Kidney (tissue), 14 donors: ENCODE data around the gene KLC1. TPM values are rescaled to one million over a fixed set of nuclear protein-coding genes. Genes with fewer than 3 reads are reported as not detected.
A peak's percentile ranks its signal among the peaks of the same experiment; 100 is the strongest.

ENCODE experiments used
- DNase-seq, 5 donors: peaks; one replicate each; pipeline ENCODE4 v3.0.0-alpha.2; 2013 to 2020
- FAIRE-seq: peaks from 2 replicates; lab custom pipeline; 2012; peaks lifted over from hg19 to GRCh38; lab: Jason Lieb, UNC
- H3K27ac ChIP-seq, 2 donors: one replicate each; pipeline ENCODE4 v1.7.0; 2013; ENCODE audit warnings: low read depth in 2 of 2, low read length in 2 of 2, inconsistent platforms in 1 of 2
- H3K27me3 ChIP-seq: one replicate; pipeline ENCODE4 v1.7.1; 2013; ENCODE audit warnings: low read length, inconsistent platforms; ENCODE audit not compliant: control insufficient read depth, insufficient read depth
- H3K36me3 ChIP-seq, 3 donors: one replicate each; pipeline versions ENCODE4 v1.7.0 to v1.7.1; 2013; ENCODE audit warnings: low read length in 3 of 3, control low read depth in 1 of 3, inconsistent platforms in 1 of 3; ENCODE audit not compliant: insufficient read depth in 3 of 3, control insufficient read depth in 2 of 3
- H3K4me1 ChIP-seq, 3 donors: one replicate each; pipeline versions ENCODE4 v1.7.0 to v1.7.1; 2013; ENCODE audit warnings: low read length in 3 of 3, inconsistent platforms in 1 of 3, low read depth in 1 of 3; ENCODE audit not compliant: control insufficient read depth in 2 of 3, insufficient read depth in 2 of 3
- H3K4me3 ChIP-seq, 3 donors: one replicate each; pipeline versions ENCODE4 v1.7.0 to v1.8.1; 2013; ENCODE audit warnings: low read length in 3 of 3, control low read depth in 1 of 3, inconsistent platforms in 1 of 3
- H3K9ac ChIP-seq, 3 donors: one replicate each; pipeline versions ENCODE4 v1.7.0 to v1.7.1; 2013; ENCODE audit warnings: low read length in 3 of 3, control low read depth in 1 of 3, inconsistent platforms in 1 of 3
- H3K9me3 ChIP-seq, 3 donors: one replicate each; pipeline versions ENCODE4 v1.7.0 to v1.7.1; 2013; ENCODE audit warnings: low read length in 3 of 3, control low read depth in 1 of 3, inconsistent platforms in 1 of 3; ENCODE audit not compliant: control insufficient read depth in 2 of 3, insufficient read depth in 1 of 3
- CTCF ChIP-seq: IDR thresholded peaks from 3 replicates; pipeline ENCODE4 v1.5.1; 2012; ENCODE audit warnings: mild to moderate bottlenecking, moderate library complexity, borderline replicate concordance; ENCODE audit not compliant: insufficient read depth; ENCODE audit errors: extremely low read depth
- intact Hi-C: fragments of 100-400 bp; cut with DNase I; formaldehyde crosslinking; loops from one replicate; pipeline ENCODE4 v1.11.1; 2022
- polyA plus RNA-seq: library from polyadenylated mRNA; stranded (reverse); fragments of 350-450 nt; fragmentation: Illumina TruSeq; extraction: RNeasy Lipid Tissue Mini Kit (QIAGEN cat#74804); gene quantifications from one replicate; pipeline ENCODE4 v1.2.3, GENCODE V29; 2014; ENCODE audit warnings: low read depth, low replicate concordance; ENCODE audit not compliant: insufficient read depth
- total RNA-seq: library from RNA; stranded (reverse); fragmentation: NEBNext Ultra II Directional; extraction: Animal tissue kit (Norgen Biotek cat#: 25700); gene quantifications from one replicate; pipeline ENCODE4 v1.2.1, GENCODE V29; 2021
- donor health status: control.
- donor health status: control.
- donor health status: control.
- donor health status: control.
- donor health status: control.
- donor health status: DM: yes; HTN: yes; CAD: no.
- donor health status: Normal renal cell carcinoma (clear cell type).

The KLC1 gene
- total and polyA plus RNA-seq, 2 donors from 2014 or later, result 49.8 to 152 TPM

- H3K27me3 ChIP-seq, result no peaks in the 10 kb centered on the region
- H3K27ac ChIP-seq, result no peak overlapping the region
- intact Hi-C loops, result no loop called here
- peaks cover 14 to 82% (median 46%) of the 10 kb centered on the region in 3 donors for H3K36me3 ChIP-seq
- no peaks in the 10 kb centered on the region for H3K9me3 ChIP-seq
- no peak overlapping the region for H3K9ac ChIP-seq
- DNase-seq, result no peak
- no peak for TF ChIP-seq CTCF
- no peak overlapping the region for H3K4me3 ChIP-seq
- H3K4me1 ChIP-seq, result no peaks in the 10 kb centered on the region
- no peak for FAIRE-seq
Measured at GRCh38 chr14:103676881-103677675, 48.1 kb downstream of the KLC1 start.

DNA sequence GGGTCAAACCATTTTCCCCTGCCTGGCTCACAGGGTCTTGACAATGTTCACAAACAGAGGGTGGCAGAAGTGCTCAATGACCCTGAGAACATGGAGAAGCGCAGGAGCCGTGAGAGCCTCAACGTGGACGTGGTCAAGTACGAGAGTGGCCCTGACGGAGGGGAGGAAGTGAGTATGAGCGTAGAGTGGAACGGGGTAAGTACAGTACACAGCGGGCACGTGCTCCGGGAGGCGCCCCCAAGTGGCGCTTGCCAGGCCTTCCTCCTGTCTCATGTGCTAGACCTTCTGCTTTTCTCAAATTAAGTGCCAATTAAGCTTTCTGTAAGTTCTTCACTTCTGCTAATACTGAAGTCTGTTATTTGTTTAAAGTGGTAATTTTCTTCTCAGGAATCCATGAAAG, 50.3 kb downstream of the KLC1 start:
- TF ChIP-seq CTCF, result peak; percentile 33
- Histone ChIP-seq H3K27ac (no peak overlapping the region), H3K9me3 (no peaks in the 10 kb centered on the region), H3K4me3 (no peak overlapping the region), H3K9ac (no peak overlapping the region), H3K4me1 (no peaks in the 10 kb centered on the region), H3K36me3 (peaks cover 10 to 72% (median 40%) of the 10 kb centered on the region in 3 donors), H3K27me3 (no peaks in the 10 kb centered on the region)
- FAIRE-seq, result no peak
- intact Hi-C loops, result no loop called here
- peak in 2 of 5 donors; percentile 43 to 55 for DNase-seq

GRCh38 chr14:103680491-103681231, 51.6 kb downstream of the KLC1 start:
- H3K27me3 ChIP-seq, result no peaks in the 10 kb centered on the region
- DNase-seq (no peak), FAIRE-seq (no peak)
- no peak overlapping the region for H3K4me3 ChIP-seq
- intact Hi-C loops, result no loop called here
- H3K4me1 ChIP-seq, result no peaks in the 10 kb centered on the region
- H3K27ac ChIP-seq, result no peak overlapping the region
- no peak for TF ChIP-seq CTCF
- H3K36me3 ChIP-seq, result peaks cover 12 to 68% (median 45%) of the 10 kb centered on the region in 3 donors
- H3K9ac ChIP-seq, result no peak overlapping the region
- H3K9me3 ChIP-seq, result no peaks in the 10 kb centered on the region
